HepG2 (cell line): Measurements from ENCODE around the gene DCAF4. TPM values are rescaled to one million over a fixed set of nuclear protein-coding genes. Genes with fewer than 3 reads are reported as not detected.

Source experiments
- ATAD3A ChIP-seq: sonication (generic); formaldehyde crosslinking; IDR thresholded peaks from 2 replicates; pipeline ENCODE4 v1.4.0; 2020; ENCODE audit warnings: missing genetic modification reagents
- ELF1 ChIP-seq: sonication (generic); formaldehyde crosslinking; IDR thresholded peaks from 2 replicates; pipeline ENCODE4 v1.4.0; 2020; ENCODE audit warnings: missing genetic modification reagents
- HOXA5 ChIP-seq: sonication (generic); formaldehyde crosslinking; IDR thresholded peaks from 2 replicates; pipeline ENCODE4 v1.4.0; 2020; ENCODE audit warnings: missing genetic modification reagents
- MTA3 ChIP-seq: sonication (generic); formaldehyde crosslinking; IDR thresholded peaks from 2 replicates; pipeline ENCODE4 v1.4.0; 2020; ENCODE audit warnings: missing genetic modification reagents
- MXI1 ChIP-seq: IDR thresholded peaks from 3 replicates; pipeline ENCODE4 v1.6.1; 2012; ENCODE audit warnings: low read depth, low read length, inconsistent platforms, borderline replicate concordance
- REL ChIP-seq: sonication (generic); formaldehyde crosslinking; conservative IDR thresholded peaks from 2 replicates; pipeline ENCODE4 v1.8.0; 2022; ENCODE audit warnings: mild to moderate bottlenecking, missing genetic modification reagents, moderate library complexity
- SALL1 ChIP-seq: sonication (generic); formaldehyde crosslinking; IDR thresholded peaks from 2 replicates; pipeline ENCODE4 v1.8.0; 2022; ENCODE audit warnings: mild to moderate bottlenecking, missing genetic modification reagents
- U2AF1 ChIP-seq: fragments of 200-400 bp; formaldehyde crosslinking; optimal IDR thresholded peaks from 2 replicates; pipeline ENCODE3; 2017; ENCODE audit warnings: mild to moderate bottlenecking, low read depth, low read length
- ZBTB7B ChIP-seq: sonication (generic); formaldehyde crosslinking; IDR thresholded peaks from 2 replicates; pipeline ENCODE4 v1.4.0; 2020; ENCODE audit warnings: missing genetic modification reagents
- ZMYM4 ChIP-seq: sonication (generic); formaldehyde crosslinking; IDR thresholded peaks from 2 replicates; pipeline ENCODE4 v1.8.1; 2023; ENCODE audit warnings: mild to moderate bottlenecking, missing genetic modification reagents
- ZNF343 ChIP-seq: sonication (generic); formaldehyde crosslinking; IDR thresholded peaks from 2 replicates; pipeline ENCODE4 v1.4.0; 2020; ENCODE audit warnings: mild to moderate bottlenecking, missing genetic modification reagents
- ZNF589 ChIP-seq: sonication (generic); formaldehyde crosslinking; conservative IDR thresholded peaks from 2 replicates; pipeline ENCODE4 v1.8.0; 2022; ENCODE audit warnings: mild to moderate bottlenecking, moderate library complexity, missing genetic modification reagents
- ZNF724P ChIP-seq: sonication (generic); formaldehyde crosslinking; IDR thresholded peaks from 2 replicates; pipeline ENCODE4 v1.8.0; 2022; ENCODE audit warnings: missing genetic modification reagents, borderline replicate concordance
- polyA plus RNA-seq, 8 experiments: library from polyadenylated mRNA; depleted of rRNA in 3 of 8; stranded (reverse) in 7 of 8; unstranded in 1 of 8; fragments of >200 nt; fragmentation: Illumina TruSeq in 4 of 8; extraction: Trizol in 4 of 8; gene quantifications; 2 replicates each; pipeline versions ENCODE4 v1.2.1 to v1.2.3, GENCODE V29; 2011 to 2016; ENCODE audit warnings: low read depth in 4 of 8, missing spikeins in 1 of 8, mixed read lengths in 1 of 8; ENCODE audit not compliant: insufficient read depth in 1 of 8
- total RNA-seq, 5 experiments: library from RNA; depleted of rRNA; stranded (reverse); fragments of >200 nt; fragmentation: Illumina TruSeq; extraction: Trizol; gene quantifications; 2 replicates each; pipeline ENCODE4 v1.2.3, GENCODE V29; 2016; ENCODE audit warnings: low read depth in 1 of 5
- TF ChIP-seq, protein P1 (sequence below): sonication (generic); formaldehyde crosslinking; conservative IDR thresholded peaks from 2 replicates; pipeline ENCODE4 v1.4.0; 2020; ENCODE audit warnings: mild to moderate bottlenecking, missing genetic modification reagents, moderate library complexity
- TF ChIP-seq, protein P2 (sequence below): sonication (generic); formaldehyde crosslinking; IDR thresholded peaks from 2 replicates; pipeline ENCODE4 v1.5.0; 2020; ENCODE audit warnings: missing genetic modification reagents
- TF ChIP-seq, protein P3 (sequence below): sonication (generic); formaldehyde crosslinking; IDR thresholded peaks from 2 replicates; pipeline ENCODE4 v1.5.1; 2020; ENCODE audit warnings: mild to moderate bottlenecking, missing genetic modification reagents
- TF ChIP-seq, protein P4 (sequence below), 2 experiments: sonication (generic) in 1 of 2; formaldehyde crosslinking in 1 of 2; IDR thresholded peaks; 2 replicates each; pipeline versions ENCODE4 v1.4.0 to v1.6.1; 2018 to 2020; ENCODE audit warnings: missing genetic modification reagents in 2 of 2, borderline replicate concordance in 1 of 2, low read depth in 1 of 2, mild to moderate bottlenecking in 1 of 2, missing biosample characterization in 1 of 2
- TF ChIP-seq, protein P5 (sequence below): IDR thresholded peaks from 2 replicates; pipeline ENCODE4 v1.6.1; 2016; ENCODE audit warnings: missing compliant biosample characterization, missing genetic modification reagents, borderline replicate concordance

The DCAF4 gene
- total and polyA plus RNA-seq, 2 of the 13 experiments (the other 11 are each of a cell fraction or from before 2014, with no cell fraction given) = 18.8 to 21.1 TPM

DNA sequence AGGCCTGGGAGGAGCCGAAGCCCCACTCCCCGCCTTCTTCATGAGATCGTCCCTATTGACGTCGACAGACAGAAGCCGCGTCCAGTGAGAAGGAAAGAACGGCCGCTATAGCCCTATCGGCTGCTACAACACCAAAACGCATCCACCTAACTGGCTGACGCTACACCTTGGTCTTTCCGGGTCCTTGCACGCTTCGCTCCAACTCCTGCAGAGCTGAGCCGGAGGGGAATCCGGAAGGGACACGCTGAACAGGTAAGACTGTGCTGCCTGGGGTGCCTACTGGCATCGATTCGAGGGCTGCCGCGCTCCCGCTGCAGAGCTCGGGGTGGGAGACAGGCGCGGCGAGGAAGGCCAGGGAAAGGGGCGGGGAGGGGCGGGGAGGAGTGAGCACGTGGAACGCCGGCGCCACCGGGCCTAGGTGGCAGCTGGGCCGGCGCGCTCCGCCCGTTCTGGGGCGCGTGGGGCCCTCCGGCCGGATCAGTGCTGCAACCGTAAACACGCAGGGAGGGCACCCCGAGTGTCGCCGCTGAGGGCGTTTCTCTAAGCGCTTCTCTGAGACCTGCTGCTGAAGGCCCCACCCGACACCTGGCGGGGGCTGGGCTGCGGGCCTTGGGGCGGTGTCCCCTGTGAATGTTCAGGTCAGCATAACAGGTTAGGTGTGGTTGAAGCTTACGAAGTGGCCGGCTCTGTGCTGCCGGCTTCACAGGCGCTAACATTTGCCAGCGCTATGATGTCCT is at the start of gene DCAF4 (continued):
- TF ChIP-seq, protein P1, sequence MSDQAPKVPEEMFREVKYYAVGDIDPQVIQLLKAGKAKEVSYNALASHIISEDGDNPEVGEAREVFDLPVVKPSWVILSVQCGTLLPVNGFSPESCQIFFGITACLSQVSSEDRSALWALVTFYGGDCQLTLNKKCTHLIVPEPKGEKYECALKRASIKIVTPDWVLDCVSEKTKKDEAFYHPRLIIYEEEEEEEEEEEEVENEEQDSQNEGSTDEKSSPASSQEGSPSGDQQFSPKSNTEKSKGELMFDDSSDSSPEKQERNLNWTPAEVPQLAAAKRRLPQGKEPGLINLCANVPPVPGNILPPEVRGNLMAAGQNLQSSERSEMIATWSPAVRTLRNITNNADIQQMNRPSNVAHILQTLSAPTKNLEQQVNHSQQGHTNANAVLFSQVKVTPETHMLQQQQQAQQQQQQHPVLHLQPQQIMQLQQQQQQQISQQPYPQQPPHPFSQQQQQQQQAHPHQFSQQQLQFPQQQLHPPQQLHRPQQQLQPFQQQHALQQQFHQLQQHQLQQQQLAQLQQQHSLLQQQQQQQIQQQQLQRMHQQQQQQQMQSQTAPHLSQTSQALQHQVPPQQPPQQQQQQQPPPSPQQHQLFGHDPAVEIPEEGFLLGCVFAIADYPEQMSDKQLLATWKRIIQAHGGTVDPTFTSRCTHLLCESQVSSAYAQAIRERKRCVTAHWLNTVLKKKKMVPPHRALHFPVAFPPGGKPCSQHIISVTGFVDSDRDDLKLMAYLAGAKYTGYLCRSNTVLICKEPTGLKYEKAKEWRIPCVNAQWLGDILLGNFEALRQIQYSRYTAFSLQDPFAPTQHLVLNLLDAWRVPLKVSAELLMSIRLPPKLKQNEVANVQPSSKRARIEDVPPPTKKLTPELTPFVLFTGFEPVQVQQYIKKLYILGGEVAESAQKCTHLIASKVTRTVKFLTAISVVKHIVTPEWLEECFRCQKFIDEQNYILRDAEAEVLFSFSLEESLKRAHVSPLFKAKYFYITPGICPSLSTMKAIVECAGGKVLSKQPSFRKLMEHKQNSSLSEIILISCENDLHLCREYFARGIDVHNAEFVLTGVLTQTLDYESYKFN (CRISPR knock-in tag) = peak; percentile 32; the same call in 1 of the 2 replicates
- TF ChIP-seq ZNF343 (CRISPR knock-in tag) (peak; percentile 61; the same call in 1 of the 2 replicates), MTA3 (no peak), U2AF1 (no peak), REL (CRISPR knock-in tag) (0 out of 2 replicates have a peak, but pooled peaks have one; percentile 50), ELF1 (peak; percentile 91), SALL1 (CRISPR knock-in tag) (peak; percentile 47), ATAD3A (CRISPR knock-in tag) (no peak), HOXA5 (CRISPR knock-in tag) (peak; percentile 57; the same call in 1 of the 2 replicates), ZMYM4 (CRISPR knock-in tag) (peak; percentile 49; the same call in 1 of the 2 replicates), ZBTB7B (CRISPR knock-in tag) (no peak), ZNF724P (no peak), ZNF589 (no peak; the same call in 1 of the 2 replicates), MXI1 (peak; percentile 96)
- TF ChIP-seq, protein P2, sequence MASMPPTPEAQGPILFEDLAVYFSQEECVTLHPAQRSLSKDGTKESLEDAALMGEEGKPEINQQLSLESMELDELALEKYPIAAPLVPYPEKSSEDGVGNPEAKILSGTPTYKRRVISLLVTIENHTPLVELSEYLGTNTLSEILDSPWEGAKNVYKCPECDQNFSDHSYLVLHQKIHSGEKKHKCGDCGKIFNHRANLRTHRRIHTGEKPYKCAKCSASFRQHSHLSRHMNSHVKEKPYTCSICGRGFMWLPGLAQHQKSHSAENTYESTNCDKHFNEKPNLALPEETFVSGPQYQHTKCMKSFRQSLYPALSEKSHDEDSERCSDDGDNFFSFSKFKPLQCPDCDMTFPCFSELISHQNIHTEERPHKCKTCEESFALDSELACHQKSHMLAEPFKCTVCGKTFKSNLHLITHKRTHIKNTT (CRISPR knock-in tag) = no peak
- TF ChIP-seq, protein P3, sequence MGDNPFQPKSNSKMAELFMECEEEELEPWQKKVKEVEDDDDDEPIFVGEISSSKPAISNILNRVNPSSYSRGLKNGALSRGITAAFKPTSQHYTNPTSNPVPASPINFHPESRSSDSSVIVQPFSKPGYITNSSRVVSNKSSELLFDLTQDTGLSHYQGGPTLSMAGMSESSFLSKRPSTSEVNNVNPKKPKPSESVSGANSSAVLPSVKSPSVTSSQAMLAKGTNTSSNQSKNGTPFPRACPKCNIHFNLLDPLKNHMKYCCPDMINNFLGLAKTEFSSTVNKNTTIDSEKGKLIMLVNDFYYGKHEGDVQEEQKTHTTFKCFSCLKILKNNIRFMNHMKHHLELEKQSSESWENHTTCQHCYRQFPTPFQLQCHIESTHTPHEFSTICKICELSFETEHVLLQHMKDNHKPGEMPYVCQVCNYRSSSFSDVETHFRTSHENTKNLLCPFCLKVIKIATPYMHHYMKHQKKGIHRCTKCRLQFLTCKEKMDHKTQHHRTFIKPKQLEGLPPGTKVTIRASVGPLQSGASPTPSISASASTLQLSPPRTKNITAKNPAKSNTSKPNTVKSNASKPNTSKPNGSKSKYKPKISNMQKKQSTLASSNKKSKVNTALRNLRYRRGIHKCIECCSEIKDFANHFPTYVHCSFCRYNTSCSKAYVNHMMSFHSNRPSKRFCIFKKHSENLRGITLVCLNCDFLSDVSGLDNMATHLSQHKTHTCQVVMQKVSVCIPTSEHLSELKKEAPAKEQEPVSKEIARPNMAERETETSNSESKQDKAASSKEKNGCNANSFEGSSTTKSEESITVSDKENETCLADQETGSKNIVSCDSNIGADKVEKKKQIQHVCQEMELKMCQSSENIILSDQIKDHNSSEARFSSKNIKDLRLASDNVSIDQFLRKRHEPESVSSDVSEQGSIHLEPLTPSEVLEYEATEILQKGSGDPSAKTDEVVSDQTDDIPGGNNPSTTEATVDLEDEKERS (CRISPR knock-in tag) = no peak
- TF ChIP-seq, protein P4, sequence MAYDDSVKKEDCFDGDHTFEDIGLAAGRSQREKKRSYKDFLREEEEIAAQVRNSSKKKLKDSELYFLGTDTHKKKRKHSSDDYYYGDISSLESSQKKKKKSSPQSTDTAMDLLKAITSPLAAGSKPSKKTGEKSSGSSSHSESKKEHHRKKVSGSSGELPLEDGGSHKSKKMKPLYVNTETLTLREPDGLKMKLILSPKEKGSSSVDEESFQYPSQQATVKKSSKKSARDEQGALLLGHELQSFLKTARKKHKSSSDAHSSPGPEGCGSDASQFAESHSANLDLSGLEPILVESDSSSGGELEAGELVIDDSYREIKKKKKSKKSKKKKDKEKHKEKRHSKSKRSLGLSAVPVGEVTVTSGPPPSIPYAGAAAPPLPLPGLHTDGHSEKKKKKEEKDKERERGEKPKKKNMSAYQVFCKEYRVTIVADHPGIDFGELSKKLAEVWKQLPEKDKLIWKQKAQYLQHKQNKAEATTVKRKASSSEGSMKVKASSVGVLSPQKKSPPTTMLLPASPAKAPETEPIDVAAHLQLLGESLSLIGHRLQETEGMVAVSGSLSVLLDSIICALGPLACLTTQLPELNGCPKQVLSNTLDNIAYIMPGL (CRISPR knock-in tag; IDR thresholded peaks at IDR 0.05; ENCODE audit: borderline replicate concordance in 1 of 2, low read depth in 1 of 2) = peak in 1 of 2 experiments; percentile 55; a peak in 2 of 4 replicates
- TF ChIP-seq, protein P5, sequence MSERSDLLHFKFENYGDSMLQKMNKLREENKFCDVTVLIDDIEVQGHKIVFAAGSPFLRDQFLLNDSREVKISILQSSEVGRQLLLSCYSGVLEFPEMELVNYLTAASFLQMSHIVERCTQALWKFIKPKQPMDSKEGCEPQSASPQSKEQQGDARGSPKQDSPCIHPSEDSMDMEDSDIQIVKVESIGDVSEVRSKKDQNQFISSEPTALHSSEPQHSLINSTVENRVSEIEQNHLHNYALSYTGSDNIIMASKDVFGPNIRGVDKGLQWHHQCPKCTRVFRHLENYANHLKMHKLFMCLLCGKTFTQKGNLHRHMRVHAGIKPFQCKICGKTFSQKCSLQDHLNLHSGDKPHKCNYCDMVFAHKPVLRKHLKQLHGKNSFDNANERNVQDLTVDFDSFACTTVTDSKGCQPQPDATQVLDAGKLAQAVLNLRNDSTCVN = no peak
